CD8-positive, alpha-beta memory T cell (primary cell): ENCODE results near the gene RSL24D1. TPM values are rescaled to one million over a fixed set of nuclear protein-coding genes. Genes with fewer than 3 reads are reported as not detected.

Experiments used
- polyA plus RNA-seq: library from polyadenylated mRNA; unstranded; fragments of 300-500 nt; fragmentation: Illumina TruSeq; gene quantifications from one replicate; pipeline ENCODE4 v1.2.3, GENCODE V29; 2021
- total RNA-seq, 2 experiments: library from RNA; stranded (reverse); gene quantifications; one replicate each; pipeline ENCODE4 v1.2.3, GENCODE V29; 2021

The RSL24D1 gene
- total and polyA plus RNA-seq, 3 experiments from 2014 or later = 84.9 to 154 (median 145) TPM

Other genes with a start within 250 kb of the RSL24D1 start
- 100 to 1,000 TPM; 187 to 195 TPM for gene RAB27A, start 92.9 kb upstream of the RSL24D1 start, total RNA-seq
- 132 TPM for gene RAB27A, start 92.9 kb upstream of the RSL24D1 start, polyA plus RNA-seq
- 10 to 100 TPM; 11.5 to 11.9 TPM for gene PIGBOS1, start 122.2 kb upstream of the RSL24D1 start, total RNA-seq
- gene PIGBOS1, start 122.2 kb upstream of the RSL24D1 start, polyA plus RNA-seq = 43.9 TPM
- gene PIGB, start 122.3 kb upstream of the RSL24D1 start, total RNA-seq = 10 to 100 TPM; 17.4 to 17.9 TPM
- 22.4 TPM for gene PIGB, start 122.3 kb upstream of the RSL24D1 start, polyA plus RNA-seq
- gene CCPG1, start 211.4 kb upstream of the RSL24D1 start, total RNA-seq = 10 to 100 TPM; 13.1 to 14.2 TPM
- gene CCPG1, start 211.4 kb upstream of the RSL24D1 start, polyA plus RNA-seq = 52.8 TPM
- under 1 TPM in 1 of 2 experiments, not detected in 1; 0.44 TPM for gene PIERCE2, start 211.6 kb upstream of the RSL24D1 start, total RNA-seq
- not detected for gene PIERCE2, start 211.6 kb upstream of the RSL24D1 start, polyA plus RNA-seq